OCI-M2 (cell line): ENCODE measurements around the gene SPAG8.
A peak's percentile ranks its signal among the peaks of the same experiment; 100 is the strongest.

ENCODE experiments used
- DNase-seq: peaks from one replicate; lab custom pipeline; 2025; ENCODE audit not compliant: unreplicated experiment; lab: John Stamatoyannopoulos, UW

The SPAG8 gene

DNA sequence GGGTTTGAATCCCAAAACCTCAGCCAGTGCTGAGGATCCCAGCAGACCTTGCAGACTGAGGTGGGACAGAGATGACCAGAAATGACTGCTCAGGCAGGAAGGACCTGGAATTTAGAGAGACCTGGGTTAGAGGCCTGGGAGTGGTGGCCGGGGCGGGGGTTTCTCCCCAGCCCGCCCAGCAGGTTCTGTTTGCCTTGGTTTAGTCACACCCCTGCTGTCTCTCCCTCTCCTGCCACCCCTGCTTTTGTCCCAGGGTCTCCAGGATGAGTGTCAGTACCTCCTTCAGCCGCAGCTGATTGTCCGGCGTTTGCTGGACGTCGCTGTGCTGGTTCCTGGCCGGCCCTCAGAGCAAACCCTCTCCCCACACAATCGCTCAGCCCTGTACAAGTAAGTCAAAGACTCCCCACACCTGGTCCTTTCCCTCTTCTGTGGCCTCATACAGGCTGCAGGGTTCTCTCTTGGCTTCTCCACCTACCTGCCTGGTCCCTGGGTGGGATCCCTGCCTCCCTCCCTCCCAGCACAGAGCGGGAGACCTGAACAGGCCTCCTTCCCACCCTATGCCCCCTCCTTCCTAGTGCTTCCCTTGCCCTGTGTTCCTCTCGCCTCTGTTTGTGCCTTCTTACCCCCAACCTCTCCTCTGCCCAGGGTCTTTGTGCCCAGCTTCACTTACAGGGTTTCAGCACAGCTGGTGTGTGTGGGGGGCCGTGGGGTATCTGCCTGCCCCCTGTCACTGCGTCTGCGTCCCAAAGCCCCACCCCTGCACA lies 29.0 kb upstream of the SPAG8 start:
- DNase-seq = no peak

DNA sequence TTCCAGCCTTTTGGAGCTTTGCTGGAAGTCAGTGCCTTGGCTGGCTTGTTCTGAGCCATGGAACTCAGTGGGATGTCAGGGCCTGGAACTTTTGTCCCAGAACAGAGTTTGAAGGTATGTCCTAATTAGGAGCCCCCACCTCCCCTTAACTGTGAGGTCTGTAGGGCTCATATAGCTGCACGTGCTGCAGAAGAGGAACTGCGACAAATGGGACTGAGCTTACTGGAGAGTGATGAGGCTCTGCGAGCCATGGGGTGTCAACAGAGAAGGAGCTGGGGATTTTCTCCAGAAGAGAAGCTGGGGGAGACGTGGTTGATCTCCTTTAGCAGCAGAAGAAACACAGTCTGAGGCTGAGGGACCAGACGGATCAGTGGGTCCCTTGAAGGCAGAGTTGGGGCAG lies 27.9 kb upstream of the SPAG8 start:
- DNase-seq = no peak

DNA sequence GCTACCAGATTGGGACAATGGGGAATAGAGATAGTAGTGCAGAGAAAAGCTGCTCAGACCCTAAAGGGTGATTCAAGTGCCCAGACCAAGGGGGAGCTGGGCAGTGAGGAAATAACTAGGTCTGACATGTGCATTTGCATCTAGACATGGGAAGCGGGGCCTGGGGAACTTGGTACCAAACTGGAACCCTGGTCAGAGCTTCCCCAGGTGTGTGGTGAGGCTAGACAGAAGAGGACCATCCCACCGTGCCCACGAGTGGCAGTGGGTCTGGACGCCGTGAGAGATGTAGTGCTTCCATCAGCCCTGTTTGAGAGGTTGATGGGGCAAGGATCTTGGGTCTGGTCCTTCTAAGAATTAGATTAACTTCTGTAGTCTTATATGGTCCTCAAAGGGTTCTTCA lies 24.5 kb upstream of the SPAG8 start:
- no peak for DNase-seq

DNA sequence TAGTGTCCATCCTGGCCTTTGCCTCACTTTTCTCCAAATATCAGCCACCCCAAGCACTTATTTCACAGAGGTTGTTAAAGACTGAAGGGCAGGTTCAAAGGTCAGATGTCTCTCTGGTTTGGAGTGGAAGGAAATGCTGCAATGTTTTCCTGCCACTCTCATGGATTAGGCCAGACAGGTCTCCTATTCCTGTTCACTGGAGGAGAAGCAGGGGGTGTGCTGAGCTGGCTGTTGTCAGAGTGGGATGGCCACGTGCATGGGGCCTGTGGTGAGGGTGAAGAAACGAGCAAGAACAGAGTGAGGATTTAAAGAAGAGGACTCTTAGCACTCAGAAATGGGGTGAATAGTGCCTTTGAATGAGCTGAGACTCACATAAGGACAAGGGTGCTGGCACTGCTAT lies 23.7 kb upstream of the SPAG8 start:
- DNase-seq = no peak

DNA sequence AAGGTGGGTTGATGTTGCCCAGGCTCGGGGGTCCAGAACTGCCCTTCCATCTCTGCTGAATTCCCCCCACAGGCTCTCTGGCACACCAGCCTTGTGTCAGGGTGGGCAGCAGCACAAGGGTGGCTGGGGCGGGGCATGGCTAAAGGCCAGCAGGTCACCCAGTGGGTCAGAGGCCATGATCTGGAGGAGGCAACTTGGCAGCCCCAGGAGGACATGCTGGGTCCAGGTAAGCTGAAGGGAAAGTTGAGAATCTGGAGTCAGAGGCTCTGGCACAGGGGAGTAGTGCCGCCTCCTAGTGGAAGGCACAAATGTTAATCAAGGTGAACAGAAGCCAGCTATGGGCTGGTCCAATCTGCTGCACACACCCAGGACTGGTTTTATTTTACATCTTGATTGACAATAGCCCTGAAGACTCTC lies 23.2 kb upstream of the SPAG8 start:
- DNase-seq = no peak

DNA sequence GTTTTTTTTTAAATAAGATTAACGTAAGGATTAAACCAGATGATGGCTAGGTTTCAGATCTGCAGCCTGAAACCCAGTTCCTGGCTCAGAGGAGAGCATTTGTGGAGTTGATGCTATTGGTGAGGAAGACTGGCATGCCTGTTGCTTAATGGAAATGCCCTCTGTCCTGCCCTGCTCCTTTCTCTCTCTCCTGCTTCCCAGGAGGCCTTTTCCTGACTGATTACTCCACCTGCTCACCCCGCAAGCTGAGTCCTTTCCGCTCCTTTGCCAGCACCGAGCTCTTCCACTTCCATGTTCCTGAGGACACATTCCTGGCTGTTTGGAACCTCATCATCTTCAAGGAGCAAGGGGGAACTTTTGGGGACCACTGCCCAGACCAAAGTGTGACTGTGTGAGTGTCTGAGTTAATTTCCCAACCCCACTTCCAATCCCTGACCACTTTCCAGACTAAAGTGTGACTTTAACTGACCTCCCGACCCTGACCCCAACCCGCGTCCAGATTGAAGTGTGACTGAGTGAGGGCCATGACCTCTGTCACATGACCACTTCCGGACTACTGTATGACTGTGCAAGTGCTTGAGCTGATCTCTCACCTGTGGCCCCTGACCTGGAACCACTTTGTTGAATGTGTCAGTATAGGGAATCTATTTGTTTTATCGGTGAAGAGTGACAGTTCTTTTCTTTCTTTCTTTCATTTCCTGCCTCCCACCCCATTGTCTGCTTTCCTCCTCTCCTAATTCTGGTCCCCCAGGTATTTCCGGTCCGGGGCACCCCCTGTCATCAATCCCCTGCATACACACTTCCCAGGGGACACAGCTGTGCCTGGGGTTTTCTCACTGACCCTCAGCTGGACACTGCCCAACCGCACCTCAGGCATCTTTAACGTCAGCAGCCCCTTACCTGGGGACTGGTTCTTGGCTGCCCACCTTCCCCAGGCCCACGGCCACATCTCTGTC lies 22.5 kb upstream of the SPAG8 start:
- DNase-seq = no peak

DNA sequence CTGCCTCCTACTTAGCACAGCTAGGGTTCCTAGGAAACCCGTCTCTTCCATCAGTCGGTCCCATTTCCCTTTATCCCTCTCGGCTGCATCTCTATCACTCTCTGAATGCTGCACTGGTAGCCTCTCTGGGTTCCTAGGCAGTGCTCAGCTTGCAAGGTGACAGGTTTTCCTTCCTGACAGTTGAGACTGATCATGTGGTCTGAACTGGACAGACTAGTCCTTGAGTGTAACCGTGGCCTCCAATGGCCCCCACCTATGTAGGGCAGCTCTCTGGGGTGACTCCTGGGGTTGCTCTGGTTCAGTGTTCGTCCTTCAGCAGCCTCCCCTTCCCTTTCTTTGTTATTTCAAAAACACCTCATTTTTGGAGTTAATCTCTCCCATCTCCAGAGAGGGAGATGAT lies 20.8 kb upstream of the SPAG8 start:
- no peak for DNase-seq

DNA sequence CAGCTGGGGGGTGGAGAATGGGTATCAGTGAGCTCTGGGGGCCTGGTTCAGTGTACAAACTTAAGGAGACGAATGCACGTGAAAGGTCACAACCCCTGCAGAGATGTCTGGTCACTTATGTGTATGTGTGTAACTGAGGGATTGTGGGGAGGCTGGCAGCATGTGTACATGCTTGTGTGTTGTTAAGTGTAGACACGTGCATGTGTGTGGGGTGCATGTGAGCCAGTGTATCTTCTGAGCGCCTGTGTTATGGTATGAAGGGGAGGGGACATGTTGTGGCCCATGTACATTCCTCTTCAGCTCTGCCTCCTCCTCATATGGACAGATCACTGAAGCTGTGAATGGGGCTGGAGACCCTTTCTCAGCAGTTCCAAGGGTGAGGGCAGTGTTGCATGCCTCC lies 19.0 kb upstream of the SPAG8 start:
- no peak for DNase-seq

DNA sequence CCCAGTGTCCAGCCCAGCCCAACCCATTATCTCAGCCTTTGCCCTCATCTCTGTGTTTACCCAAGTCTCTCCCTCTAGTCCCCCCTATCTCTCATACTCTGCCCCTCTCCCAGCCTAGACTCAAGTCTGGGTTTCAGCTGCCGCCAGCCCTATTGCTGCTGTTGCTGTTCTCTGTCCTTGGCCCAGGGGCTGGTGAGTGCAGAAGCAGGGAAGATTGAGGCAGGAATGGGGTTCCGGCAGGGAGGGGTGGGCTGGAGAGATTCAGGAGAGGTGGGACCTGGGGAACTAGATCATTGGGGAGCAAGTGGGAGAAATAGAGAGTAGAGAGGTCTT lies 17.7 kb upstream of the SPAG8 start:
- no peak for DNase-seq

DNA sequence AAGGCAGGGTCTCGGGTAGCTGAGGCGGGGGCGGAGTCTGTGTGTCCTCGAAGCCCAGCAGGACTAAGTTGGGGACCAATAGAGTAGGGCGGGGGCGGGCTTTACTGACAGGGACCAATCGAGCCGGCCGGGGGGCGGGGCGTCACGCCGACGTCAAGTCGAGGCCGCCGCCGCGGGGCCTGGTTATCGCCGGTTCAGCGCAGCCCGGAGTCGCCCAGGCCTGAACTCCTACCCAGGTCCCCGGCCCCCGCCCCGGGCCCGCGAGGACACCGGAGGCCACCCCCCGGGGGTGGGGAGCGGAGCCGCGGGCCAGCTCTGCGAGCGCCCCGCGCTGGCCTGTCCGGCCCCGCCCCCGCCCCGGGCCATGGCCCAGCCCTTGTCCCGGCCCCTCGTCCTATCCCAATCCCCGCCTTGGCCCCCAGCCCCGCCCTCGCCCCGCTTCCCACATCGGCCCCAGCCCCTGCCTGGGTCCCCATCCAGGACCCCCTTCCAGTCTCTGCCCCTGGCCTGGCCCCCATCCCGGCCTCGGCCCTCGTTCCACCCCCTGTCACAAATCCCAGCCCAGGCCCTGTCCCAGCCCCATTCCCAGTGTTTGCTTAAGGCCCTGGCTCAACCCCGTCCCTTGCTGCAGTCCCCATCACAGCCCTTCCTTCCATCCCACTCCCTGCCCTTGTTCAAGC lies 17.2 kb upstream of the SPAG8 start, which contains the start of gene TMEM8B:
Gene TMEM8B (plus strand): TSS at position 145 of the 680 bp plus-strand sequence. CDS start 220 bp downstream, at position 365.
- peak; percentile 13 for DNase-seq

DNA sequence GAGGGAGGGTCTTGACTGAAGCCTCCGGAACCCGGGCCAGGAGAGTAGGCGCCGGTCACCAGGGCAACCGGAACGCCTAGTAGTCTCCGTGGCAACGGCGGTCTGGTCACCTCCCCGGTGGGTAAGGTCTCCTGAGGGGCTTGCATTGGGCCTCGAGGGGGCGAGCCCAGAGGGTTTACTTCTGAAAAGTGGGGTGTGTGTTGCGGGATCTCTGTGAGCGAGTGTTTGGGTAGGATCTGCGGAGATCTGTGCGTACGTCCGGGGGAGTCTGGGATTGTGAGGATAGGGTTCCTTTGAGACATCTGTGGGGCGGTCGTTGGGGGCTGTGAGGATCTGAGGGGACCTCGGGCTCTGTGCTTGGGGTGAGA lies 16.6 kb upstream of the SPAG8 start, which contains the start of gene FAM221B:
Gene FAM221B (minus strand): TSS at position 17 of the 368 bp plus-strand sequence. CDS start 2,571 bp downstream, outside the sequence.
- no peak for DNase-seq

DNA sequence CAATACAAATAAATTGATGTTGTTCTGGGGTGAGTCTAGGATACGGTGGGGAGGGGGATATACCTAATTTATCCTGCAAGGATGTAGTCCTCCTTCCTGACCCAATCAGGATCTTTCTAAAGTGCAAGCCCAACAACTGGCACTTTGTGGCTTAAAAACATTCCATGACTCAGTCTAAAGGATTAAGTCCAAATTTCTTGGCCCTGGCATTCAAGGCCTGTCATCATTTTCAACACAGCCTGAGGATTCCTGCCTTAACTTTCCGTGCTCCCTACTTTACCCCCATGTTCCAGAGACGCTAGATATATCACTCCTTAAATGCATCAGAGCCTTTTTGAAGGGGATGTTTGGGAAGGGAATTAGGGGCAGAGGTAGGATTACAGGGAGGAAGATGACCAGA lies 15.4 kb upstream of the SPAG8 start:
- no peak for DNase-seq

DNA sequence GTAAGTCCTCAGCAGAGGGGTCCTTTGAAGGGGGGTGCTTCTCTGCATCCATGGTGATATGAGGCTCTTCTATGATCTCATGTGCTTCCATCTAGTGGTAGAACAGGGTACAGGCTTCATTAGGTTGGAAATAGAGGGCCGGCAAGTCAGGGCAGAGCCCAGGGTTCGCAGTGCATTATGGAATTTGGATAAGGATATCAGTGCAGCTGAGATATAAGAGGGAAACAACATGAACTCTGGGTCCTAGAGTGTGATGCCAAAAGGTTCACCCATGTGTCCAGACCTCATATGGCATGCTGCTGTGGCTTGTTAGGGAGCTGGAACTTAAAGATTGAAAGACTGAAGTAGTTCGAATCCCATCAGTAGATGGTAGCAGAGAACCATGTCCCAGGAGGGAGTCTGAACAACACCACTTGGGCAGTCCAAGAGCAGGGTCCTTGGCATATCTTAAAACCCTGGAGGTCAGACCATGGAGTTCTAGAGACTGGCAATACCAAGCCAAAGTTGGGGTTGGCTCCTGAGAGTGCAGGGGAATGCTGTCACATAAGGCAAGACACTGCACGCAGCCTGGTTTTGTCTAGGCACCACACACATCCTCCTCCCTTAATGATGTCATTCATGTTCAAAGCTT lies 14.1 kb upstream of the SPAG8 start:
- no peak for DNase-seq

DNA sequence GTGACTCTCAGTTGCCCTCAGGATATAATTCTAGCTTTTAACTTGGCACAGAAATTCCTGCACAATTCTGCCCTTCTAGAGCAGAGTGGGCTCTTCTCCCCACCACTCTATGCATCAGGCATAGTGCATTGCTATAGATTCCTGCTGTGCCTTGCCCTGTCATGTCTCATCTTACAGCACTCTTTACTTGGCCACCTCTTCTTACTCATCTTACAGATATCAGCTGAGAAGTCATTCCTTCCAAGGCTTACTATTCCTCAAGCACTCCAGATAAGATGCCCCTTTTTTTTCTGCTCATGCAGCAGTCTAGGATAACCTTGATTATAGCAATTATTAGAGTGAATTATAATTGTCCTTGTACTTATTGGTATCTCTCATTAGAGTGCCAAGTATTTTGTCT lies 10.9 kb upstream of the SPAG8 start:
- no peak for DNase-seq

DNA sequence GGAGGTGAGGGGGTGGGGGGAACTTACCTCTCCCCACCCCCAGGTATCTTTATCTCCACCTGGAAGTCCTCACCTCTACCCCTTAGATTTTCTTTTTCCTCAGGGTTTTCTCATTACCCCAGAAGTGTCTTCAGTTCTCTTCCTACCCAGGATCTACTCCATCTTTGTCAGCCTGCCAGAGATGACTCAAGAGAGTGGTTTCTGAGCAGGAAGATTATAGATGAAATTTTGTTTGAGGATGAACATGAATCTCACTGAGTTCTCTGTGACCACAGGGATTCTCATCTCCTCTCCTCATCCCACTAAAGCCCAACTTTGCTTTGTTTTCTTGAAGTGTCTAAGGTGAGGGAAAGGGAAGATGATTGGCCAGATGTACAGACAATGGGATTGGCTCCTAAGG lies 8.0 kb upstream of the SPAG8 start:
- DNase-seq = no peak

DNA sequence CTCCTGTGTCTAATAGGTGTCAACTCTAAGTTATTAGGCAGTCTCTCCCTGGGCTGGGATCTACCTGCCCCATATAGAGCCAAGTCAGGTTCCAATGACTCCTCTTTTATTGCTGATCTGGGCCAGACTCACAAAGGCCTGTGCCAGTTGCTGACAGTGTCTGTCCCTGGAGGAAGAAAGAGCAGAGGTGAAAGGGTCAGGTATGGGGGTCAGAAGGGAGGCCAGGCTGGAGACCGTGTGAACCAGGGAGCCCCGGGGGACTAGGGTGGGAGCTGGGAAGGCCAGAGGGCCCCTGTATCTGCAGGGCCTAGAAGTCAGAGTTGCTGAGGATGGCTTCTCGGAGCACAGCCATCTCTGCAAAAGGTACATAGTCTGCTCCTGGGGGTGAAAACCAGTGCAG lies 6.3 kb upstream of the SPAG8 start:
- no peak for DNase-seq

DNA sequence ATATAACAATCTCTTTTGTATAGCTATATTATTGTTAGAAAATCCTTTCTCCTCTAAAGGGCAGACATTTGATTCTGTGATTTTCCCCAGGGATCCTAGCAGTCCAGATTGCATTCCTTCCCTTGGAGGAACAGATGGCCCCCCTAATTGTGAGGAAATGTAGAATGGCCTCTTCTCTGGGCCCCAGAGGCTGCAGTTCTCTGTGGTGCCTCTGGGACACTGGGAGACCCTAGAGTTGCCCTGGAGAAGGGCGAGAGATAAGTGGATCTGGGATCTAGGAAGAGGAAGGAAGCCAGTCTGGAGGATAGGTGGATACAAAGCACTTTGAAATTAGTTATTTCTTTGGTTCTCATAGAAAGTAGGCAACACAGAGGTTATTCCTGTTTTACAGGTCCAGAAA lies 4.6 kb upstream of the SPAG8 start:
- no peak for DNase-seq

DNA sequence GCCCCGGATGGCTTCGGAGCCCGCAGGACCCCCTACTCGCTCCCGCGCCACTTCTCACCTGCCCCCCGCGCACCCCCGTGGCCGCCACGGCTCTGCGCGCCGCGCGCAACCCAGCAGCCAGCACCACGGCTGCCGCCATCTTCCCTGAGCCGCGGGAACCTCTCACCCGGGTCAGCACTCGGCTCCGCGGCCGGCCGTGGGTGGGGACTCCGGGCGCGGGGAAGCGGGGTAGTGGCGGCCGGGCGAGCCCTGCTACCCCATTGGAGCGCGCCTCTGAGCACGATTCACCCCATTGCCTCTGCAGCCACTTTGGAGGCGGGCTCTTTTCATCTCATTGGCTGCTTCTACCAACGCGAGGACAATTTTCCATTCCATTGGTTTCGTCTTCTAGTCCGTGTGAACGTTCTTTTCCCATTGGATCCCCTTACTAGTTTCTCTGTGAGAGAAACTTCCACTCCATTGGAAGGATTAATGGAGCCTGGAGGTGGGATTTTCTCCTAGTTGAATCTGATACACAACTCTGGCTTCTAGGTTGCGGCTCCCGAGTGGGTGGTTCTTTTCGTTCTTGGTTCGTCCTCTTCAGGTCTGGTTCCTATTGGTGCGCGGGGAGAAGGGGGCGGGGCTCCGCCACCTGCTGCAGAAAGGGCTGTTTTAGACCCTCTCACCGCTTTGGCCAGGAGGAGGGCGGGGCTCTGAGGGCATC lies 2.9 kb upstream of the SPAG8 start, which contains the start of gene HINT2:
Gene HINT2 (minus strand): TSS at position 202 of the 703 bp plus-strand sequence. CDS start 63 bp downstream, at position 139.
- DNase-seq = peak; percentile 75

DNA sequence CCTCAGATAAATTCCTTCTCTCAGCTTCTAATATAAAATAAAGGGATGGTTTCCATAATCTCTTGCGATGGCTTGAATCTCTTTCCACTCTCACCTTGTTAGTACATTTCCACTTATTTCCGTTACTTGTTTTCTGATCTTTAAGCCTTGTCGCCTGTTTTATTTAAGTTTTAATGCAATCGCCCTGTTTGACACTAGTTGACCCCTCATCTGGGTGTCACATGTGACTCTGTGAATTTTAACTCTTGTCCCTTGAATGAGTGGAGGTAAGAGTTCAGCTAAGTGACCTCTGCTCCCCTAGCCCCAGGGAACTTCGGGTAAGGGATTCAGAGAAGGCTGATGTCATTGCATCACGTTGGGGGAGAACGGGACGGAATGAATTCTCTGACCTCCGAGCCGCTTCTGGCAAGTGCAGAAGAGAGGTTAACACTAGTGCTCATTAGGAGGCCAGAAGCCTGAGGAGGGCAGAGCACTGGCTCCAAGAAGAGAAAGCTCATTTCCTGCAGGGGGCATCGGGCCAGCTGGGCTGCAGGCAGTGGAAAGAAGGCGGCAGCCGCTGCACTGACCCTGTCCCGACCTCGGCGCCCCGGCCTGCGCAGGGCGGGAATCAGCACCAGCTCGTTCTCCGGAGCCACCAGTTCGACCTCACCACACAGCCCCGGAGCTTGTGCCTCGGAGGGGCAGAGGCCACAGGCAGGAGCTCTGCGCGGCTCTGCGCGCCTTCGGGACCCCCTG lies 2.2 kb upstream of the SPAG8 start:
- no peak for DNase-seq
